ENCODE results near the gene NRG3.

GRCh38 chr10:81918766-81919165, 43.8 kb downstream of the NRG3 start:
- TF ChIP-seq SIN3A (conservative IDR thresholded peaks at IDR 0.05 in 1 of 2, IDR thresholded peaks at IDR 0.05 in 1 of 2; ENCODE audit: low read depth in 1 of 2, low read length in 2 of 2) (no peak), CEBPB (IDR thresholded peaks at IDR 0.05; ENCODE audit: low read depth, low read length) (peak; percentile 66; the same call in 1 of the 2 replicates), CHD2 (IDR thresholded peaks at IDR 0.05; ENCODE audit: low read length) (no peak), CTCF (IDR thresholded peaks at IDR 0.05; ENCODE audit: control extremely low read depth in 1 of 3, insufficient read depth in 1 of 3, low read depth in 1 of 3, low read length in 3 of 3) (no peak)
